ENCODE measurements around the gene GALNT11.

The GALNT11 gene

DNA sequence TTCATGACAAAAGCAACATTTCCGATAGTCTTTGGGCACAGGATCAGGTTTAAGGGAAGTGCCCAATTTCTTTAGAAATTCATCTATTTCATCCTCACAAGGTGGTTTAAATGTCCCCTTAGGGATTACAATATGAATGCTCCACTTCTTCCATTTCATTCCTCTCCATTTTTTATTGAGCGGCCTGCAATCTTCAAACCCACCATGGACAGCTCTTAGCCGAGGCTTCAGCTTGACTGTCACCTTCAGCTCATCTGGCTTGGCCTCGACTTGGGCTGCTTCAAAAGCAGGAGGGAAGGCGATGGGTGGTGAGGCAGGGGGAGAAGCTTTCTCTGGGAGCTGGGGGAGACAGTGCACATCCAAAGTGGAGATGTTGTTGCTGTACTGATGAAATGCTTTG lies 123.2 kb downstream of the GALNT11 start:
- no peak for DNase-seq (ENCODE audit: low spot score)

DNA sequence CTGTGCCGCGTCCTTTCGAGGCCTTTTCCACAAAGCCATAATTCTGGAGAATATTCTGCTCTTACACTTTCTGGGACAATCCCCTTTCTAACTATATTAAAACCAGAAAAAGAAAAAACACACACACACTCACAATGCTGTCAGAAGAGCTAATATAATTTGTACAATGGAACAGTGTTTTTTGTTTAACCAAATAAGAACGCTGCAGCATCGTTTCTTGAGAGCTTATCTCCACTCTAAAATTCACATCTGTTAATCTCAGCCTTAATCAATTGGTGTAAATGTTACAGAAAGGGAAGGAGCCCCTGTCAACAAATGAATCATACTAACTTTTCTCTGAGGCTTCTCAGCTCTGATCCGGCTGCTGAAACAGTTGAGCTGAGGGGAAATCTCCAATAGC lies 123.9 kb downstream of the GALNT11 start:
- no peak for DNase-seq (ENCODE audit: low spot score)

DNA sequence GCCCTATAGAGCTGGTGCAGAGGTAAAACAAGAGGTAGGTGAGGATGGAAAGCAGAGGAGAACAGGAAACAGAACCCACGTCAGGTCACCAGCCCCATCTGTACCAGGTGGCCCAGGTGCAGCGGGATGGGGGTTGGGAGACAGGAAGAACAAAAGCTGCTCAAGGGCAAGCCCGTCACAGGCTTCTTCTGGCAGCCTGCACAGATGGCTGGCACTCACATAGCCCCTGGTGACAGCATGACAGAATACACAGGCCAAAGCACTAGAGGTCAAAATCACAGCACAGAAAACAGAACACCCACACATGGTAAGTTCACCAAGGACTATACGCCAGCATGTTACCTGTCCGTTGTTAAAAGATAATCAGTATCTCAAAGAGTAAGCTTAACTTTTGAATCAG lies 126.8 kb downstream of the GALNT11 start:
- DNase-seq (ENCODE audit: low spot score), result no peak

DNA sequence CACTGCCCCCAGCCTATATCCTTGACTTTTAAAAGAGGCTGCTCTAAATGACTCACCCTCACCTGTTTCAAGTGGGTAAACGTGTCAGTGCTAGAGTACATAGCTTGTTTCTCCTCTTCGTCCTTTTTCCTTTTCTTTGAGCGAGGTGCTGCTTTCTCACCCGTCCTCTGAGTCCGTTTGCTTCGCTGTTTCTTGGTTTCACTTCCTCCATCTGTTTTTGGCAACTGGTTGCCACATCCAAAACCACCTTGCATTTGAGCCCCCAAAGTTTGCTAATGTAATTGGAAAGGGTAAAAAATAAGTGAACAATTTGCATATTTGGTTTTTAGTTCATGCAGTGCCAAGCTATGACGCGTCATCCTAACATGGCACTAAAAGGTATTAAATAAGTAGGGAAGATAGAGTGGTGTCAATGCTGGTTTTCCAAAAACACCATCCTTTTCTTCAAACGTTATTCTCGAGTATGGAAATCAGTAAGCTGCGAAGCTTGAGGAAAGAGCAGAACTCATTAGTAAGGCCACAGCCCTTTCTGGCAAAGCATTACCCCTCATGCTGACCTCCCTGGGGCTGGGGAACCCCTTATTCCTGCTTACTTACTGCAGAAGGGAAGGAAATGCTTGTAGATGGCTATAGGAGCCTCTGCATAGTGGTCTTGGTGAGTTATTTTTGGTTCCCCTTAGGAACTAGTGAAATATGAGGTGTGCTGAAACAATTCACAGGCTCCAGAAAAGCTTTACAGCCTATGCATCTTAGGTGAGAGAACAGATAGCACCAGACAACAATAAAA lies 133.5 kb downstream of the GALNT11 start:
- no peak for DNase-seq (ENCODE audit: low spot score)

DNA sequence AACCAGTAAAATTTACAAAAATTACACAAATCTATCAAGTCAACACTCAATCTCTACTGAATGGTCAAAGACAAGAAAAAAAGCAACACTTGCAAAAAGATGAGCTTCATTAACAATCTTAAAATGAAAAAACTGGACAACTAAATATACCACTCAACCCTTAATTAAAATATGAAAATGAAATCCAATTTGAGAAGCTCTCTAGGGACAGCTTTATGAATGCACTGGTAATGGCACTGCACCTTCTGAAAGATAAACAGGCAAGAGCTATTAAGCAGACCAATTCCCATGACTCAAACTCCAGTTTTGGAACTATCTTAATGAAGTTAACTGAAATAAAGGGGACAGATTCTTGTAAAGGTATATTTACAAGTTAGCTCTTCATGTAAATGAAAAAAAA lies 135.7 kb downstream of the GALNT11 start:
- no peak for DNase-seq (ENCODE audit: low spot score)

DNA sequence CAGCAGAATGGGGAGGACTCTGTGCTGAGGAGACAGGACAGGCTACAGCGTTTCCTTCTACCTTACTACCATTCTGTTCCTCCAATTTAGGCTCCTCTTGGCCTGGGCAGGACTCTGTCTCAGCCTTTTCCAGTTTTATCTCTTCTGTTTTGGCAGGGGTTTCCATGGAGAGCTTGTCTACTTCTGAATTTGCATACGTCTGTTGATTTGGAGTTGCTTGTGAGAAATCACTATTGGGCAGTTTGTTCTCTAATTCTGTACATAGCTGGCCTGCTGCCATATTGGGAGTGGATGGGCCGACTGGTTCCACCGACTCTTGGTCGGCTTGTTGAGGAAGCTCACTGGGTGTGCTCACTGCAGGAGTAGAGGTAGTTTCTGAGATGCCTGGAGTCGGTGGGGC lies 136.8 kb downstream of the GALNT11 start:
- DNase-seq (ENCODE audit: low spot score), result no peak

Measured in left forelimb (tissue), 1 donor.